AG04449 (cell line): ENCODE results near the gene ASB6.

ENCODE experiments used
- CTCF ChIA-PET: fragments of 350-600 bp; formaldehyde crosslinking; extraction: SDS; loops from one replicate; lab custom pipeline; 2021; ENCODE audit warnings: antibody characterized with exemption; lab: Yijun Ruan, JAX
- POLR2A ChIA-PET: fragments of 400-600, 350-600 bp; formaldehyde crosslinking; extraction: SDS; loops from one replicate; lab custom pipeline; 2020; ENCODE audit warnings: antibody characterized with exemption, inconsistent platforms; lab: Yijun Ruan, JAX
- DNase-seq: peaks from one replicate; pipeline ENCODE4 v3.0.0-alpha.2; 2010; ENCODE audit warnings: low read depth, low spot score
- H3K4me3 ChIP-seq: 2 replicates; pipeline ENCODE4 v1.5.1; 2011; ENCODE audit warnings: low read depth, mild to moderate bottlenecking, control low read depth, low read length
- TF ChIP-seq, protein P1 (sequence below): IDR thresholded peaks from one replicate; pipeline ENCODE4 v1.5.1; 2011; ENCODE audit warnings: mild to moderate bottlenecking, moderate library complexity, low read length, control low read depth, inconsistent platforms; ENCODE audit not compliant: insufficient read depth; ENCODE audit errors: missing control alignments

Gene ASB6

DNA sequence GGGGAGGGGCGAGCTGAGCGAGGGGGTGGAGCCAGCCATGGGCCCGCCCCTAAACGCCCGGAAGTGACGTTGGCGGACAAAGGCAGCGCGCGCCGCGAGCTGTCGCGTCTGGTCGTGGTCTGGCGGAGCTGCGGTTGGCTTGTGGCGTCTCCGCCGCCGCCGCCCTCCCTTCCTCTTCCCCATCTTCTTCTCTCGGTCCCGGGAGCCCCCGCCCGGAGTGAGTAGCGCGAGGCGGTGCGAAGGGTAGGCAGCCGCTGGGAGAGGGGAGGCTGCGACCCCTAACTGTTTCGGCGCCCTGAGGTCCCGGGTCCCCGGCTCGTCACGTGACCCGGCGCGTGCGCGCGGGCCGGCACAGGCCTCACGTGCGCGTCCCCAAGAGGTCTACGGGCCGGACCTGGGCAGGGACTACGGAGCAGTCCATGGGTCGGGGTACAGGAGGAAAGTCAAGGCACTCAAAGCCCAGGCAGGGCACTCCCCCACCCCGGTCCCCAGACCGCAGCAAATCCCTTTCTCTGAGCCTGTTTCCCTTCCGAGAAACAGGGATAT lies 15.8 kb downstream of the ASB6 start, which contains the start of gene NTMT1:
TSS of gene NTMT1 (plus strand) at position 85 of the 546 bp plus-strand sequence. CDS start 6,541 bp downstream, outside the sequence.
- no peak for DNase-seq
- H3K4me3 ChIP-seq = peak within 1 kb of the TSS; percentile 66
- POLR2A ChIA-PET = interaction anchor here (0.6 to 2.3 kb wide), 9 partner anchors 9 to 678 kb away, joined by 3 to 15 read pairs (median 5); partner anchors contain the start of gene IER5L
- TF ChIP-seq, protein P1, sequence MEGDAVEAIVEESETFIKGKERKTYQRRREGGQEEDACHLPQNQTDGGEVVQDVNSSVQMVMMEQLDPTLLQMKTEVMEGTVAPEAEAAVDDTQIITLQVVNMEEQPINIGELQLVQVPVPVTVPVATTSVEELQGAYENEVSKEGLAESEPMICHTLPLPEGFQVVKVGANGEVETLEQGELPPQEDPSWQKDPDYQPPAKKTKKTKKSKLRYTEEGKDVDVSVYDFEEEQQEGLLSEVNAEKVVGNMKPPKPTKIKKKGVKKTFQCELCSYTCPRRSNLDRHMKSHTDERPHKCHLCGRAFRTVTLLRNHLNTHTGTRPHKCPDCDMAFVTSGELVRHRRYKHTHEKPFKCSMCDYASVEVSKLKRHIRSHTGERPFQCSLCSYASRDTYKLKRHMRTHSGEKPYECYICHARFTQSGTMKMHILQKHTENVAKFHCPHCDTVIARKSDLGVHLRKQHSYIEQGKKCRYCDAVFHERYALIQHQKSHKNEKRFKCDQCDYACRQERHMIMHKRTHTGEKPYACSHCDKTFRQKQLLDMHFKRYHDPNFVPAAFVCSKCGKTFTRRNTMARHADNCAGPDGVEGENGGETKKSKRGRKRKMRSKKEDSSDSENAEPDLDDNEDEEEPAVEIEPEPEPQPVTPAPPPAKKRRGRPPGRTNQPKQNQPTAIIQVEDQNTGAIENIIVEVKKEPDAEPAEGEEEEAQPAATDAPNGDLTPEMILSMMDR = no peak
- CTCF ChIA-PET = interaction anchor here (0.6 to 15.5 kb wide), 6 partner anchors 13 to 494 kb away, joined by 3 to 735 read pairs (median 66); partner anchors contain the start of gene ASB6

DNA sequence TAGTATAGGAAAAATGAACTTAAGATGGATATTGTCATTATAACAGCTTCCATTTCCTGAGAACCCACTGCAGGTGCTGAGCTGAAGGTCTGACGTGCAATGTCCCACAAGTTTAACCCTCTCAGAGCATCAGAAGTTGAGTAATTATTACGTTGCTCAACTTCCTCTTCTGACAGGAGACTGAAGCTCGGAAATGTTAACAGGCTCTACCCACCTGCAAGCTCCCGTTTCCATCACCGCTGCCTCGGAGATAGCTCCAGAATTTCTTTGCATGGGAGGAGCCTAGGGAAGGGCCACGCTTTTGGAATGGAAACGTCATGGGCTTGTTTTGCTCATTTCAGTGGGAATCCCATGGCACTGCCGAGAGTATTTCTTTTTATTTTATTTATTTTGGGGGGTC lies 17.0 kb downstream of the ASB6 start:
- ChIA-PET CTCF (interaction anchor here (0.6 to 15.5 kb wide), 38 partner anchors 8 to 807 kb away, joined by 3 to 735 read pairs (median 4); partner anchors contain the start of genes ASB6 and ENDOG), POLR2A (interaction anchor here (0.7 to 0.9 kb wide), 2 partner anchors 447 to 500 kb away, joined by 3 read pairs; partner anchors contain the start of gene IER5L)
- no peak overlapping the region for H3K4me3 ChIP-seq
- TF ChIP-seq, protein P1 = no peak
- DNase-seq = no peak

DNA sequence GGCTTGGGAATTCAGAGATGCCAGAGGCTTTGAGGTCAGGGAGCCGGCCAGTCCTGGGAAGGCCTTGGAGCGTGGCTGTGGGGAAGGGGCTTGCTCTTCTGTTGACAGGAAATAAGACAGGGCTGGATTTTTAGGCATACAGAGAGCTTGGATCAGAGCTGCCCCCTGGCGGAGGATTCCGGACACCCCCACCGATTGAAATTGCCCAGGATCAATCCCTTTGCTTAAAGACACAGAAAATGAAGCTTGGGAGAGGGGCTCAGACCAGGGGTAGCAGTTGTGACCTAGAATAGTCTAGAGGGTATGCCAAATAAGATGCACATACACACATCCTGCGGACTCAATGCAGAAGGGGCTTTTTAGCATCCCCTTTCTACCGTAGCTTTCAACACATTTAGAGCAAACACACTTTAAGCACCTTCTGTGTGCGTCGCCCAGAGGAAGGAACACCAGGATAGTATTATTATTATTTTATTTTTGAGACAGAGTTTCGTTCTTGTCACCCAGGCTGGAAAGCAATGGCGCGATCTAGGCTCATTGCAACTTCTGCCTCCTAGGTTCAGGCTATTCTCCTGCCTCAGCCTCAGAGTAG lies 17.7 kb downstream of the ASB6 start:
- ChIA-PET POLR2A (interaction anchor here (0.7 to 1.7 kb wide), 4 partner anchors 446 to 499 kb away, joined by 3 to 7 read pairs (median 3); partner anchors contain the start of gene IER5L), CTCF (interaction anchor here (0.7 to 15.5 kb wide), 47 partner anchors 9 to 806 kb away, joined by 3 to 735 read pairs (median 4); partner anchors contain the start of genes ASB6 and ENDOG)
- DNase-seq = no peak
- no peak overlapping the region for H3K4me3 ChIP-seq
- TF ChIP-seq, protein P1 = peak; percentile 83

DNA sequence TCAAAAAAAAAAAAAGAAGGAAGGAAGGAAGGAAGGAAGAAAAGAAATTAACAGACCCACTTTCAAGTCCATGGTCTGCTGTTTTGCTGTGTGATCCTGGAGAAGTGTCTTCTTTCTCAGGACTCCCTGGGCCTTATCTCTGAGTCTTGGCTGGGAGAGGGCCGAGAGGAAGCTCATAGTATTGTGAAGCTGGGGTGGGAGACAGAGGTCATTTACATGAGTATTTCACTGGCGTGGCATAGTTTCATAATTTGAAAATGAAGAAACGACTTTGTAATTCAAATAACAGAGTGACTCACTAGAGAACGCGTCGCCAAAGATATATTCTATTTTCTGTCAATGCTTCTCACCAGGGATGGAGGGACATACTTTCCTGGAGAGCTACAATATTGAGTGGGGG lies 18.6 kb downstream of the ASB6 start:
- TF ChIP-seq, protein P1 = no peak
- ChIA-PET POLR2A (interaction anchor here (1.0 to 1.7 kb wide), 2 partner anchors 15 to 492 kb away, joined by 4 to 7 read pairs; no protein-coding TSS in a partner anchor), CTCF (interaction anchor here (0.9 to 15.5 kb wide), 17 partner anchors 10 to 526 kb away, joined by 3 to 735 read pairs (median 9); partner anchors contain the start of gene ASB6)
- DNase-seq = no peak
- H3K4me3 ChIP-seq = no peak overlapping the region

DNA sequence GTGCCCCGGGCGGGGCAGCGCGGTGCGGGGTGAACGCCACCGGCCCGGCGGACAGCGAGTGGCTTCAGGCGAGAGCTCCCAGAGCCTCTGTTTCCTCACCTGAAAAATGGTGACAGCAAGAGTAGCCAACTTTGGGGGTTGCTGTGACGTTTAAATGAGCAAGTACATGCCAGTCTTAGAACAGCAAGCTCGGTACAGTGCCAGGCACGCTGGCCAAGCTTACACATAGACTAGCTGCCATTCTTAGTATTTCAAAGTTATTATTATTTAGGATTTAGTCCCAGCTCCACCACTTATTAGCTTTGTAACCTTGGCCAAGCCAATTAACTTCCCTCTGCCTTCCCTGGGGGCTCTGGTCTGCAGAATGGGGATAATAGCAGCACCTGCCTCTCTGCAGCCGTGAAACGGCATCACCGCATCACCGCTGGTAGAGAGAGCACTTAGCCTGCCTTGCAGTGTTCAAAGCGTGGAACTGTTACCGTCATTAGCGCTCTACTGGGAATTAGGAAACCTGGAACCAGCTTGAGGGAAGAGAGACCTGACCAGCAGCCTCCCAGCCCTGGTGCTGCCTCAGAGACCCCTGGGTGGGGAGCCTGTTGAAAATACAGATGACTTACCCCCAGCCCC lies 21.2 kb downstream of the ASB6 start, which contains the start of gene C9orf50:
TSS of gene C9orf50 (minus strand) at position 433 of the 627 bp plus-strand sequence. CDS start 527 bp downstream, outside the sequence.
- ChIA-PET CTCF (interaction anchor here (1.2 to 15.5 kb wide), 13 partner anchors 7 to 614 kb away, joined by 3 to 735 read pairs (median 4); no protein-coding TSS in a partner anchor), POLR2A (interaction anchor here (0.7 to 2.0 kb wide), 6 partner anchors 50 to 481 kb away, joined by 3 to 11 read pairs (median 4); no protein-coding TSS in a partner anchor)
- TF ChIP-seq, protein P1 = no peak
- peak within 1 kb of the TSS; percentile 56 for H3K4me3 ChIP-seq
- DNase-seq = no peak
